ENCODE results near the gene RBM7. TPM values are rescaled to one million over a fixed set of nuclear protein-coding genes. Genes with fewer than 3 reads are reported as not detected.

RBM7 gene
- total RNA-seq, 1 experiment from 2014 or later = 39.7 TPM

- no peak for DNase-seq (ENCODE audit: low read depth)
These were observed 47.4 kb downstream of the RBM7 start for GRCh38 chr11:114447892-114448291.

GRCh38 chr11:114448749-114449482 lies 48.5 kb downstream of the RBM7 start:
- DNase-seq (ENCODE audit: low read depth) = no peak

- no peak for DNase-seq (ENCODE audit: low read depth)
These were observed 49.4 kb downstream of the RBM7 start for GRCh38 chr11:114449845-114450244.

- DNase-seq (ENCODE audit: low read depth) = no peak
These were observed 51.9 kb downstream of the RBM7 start for GRCh38 chr11:114452399-114452798.

Other genes starting within 250 kb of the RBM7 start
- 187 and 246 TPM in 2 replicates for gene NNMT, start 104.3 kb upstream of the RBM7 start, total RNA-seq (2014; rRNA removed; shearing (Covaris generic))
- gene C11orf71, start 155 bp upstream of the RBM7 start, total RNA-seq (2014; rRNA removed; shearing (Covaris generic)) = 6.9 TPM in 2 replicates
- gene REXO2, start 38.8 kb downstream of the RBM7 start, total RNA-seq (2014; rRNA removed; shearing (Covaris generic)) = 159 and 340 TPM in 2 replicates
- gene NXPE1, start 159.2 kb downstream of the RBM7 start, total RNA-seq (2014; rRNA removed; shearing (Covaris generic)) = not detected in 2 replicates
- gene NXPE4, start 195.1 kb downstream of the RBM7 start, total RNA-seq (2014; rRNA removed; shearing (Covaris generic)) = not detected in 2 replicates